Kidney epithelial cell (primary cell): ENCODE results near the gene CCDC112. TPM values are rescaled to one million over a fixed set of nuclear protein-coding genes. Genes with fewer than 3 reads are reported as not detected.
"Not testable (repeated sequence)": the region's sequence is repeated elsewhere in the genome, so short reads cannot be mapped to it uniquely, and the experiment has no call there.

ENCODE experiments used
- DNase-seq: peaks from one replicate; pipeline ENCODE4 v3.0.0-alpha.2; 2010; ENCODE audit warnings: low read depth
- H3K27me3 ChIP-seq: 2 replicates; pipeline ENCODE4 v1.6.0; 2011; ENCODE audit warnings: low read length; ENCODE audit not compliant: control insufficient read depth, insufficient read depth
- H3K36me3 ChIP-seq: 2 replicates; pipeline ENCODE4 v1.5.1; 2011; ENCODE audit warnings: low read length; ENCODE audit not compliant: control insufficient read depth, insufficient read depth
- H3K4me3 ChIP-seq: 2 replicates; pipeline ENCODE4 v1.5.1; 2011; ENCODE audit warnings: low read depth, mild to moderate bottlenecking, control low read depth, low read length
- total RNA-seq: library from RNA; depleted of rRNA; stranded (reverse); fragments of >200 nt; gene quantifications from 2 replicates; pipeline ENCODE4 v1.2.3, GENCODE V29; 2015
- TF ChIP-seq, protein P1 (sequence below): IDR thresholded peaks from 2 replicates; pipeline ENCODE4 v1.5.1; 2011; ENCODE audit warnings: mild to moderate bottlenecking, moderate library complexity, low read length, control low read depth, inconsistent platforms; ENCODE audit not compliant: insufficient read depth, poor library complexity, severe bottlenecking

The CCDC112 gene
- total RNA-seq, 1 donor from 2014 or later, result 22.2 TPM

- no peak overlapping the region for H3K4me3 ChIP-seq
- no peaks in the 10 kb centered on the region for H3K27me3 ChIP-seq
- TF ChIP-seq, protein P1, sequence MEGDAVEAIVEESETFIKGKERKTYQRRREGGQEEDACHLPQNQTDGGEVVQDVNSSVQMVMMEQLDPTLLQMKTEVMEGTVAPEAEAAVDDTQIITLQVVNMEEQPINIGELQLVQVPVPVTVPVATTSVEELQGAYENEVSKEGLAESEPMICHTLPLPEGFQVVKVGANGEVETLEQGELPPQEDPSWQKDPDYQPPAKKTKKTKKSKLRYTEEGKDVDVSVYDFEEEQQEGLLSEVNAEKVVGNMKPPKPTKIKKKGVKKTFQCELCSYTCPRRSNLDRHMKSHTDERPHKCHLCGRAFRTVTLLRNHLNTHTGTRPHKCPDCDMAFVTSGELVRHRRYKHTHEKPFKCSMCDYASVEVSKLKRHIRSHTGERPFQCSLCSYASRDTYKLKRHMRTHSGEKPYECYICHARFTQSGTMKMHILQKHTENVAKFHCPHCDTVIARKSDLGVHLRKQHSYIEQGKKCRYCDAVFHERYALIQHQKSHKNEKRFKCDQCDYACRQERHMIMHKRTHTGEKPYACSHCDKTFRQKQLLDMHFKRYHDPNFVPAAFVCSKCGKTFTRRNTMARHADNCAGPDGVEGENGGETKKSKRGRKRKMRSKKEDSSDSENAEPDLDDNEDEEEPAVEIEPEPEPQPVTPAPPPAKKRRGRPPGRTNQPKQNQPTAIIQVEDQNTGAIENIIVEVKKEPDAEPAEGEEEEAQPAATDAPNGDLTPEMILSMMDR, result no peak
- H3K36me3 ChIP-seq, result no peaks in the 10 kb centered on the region
- no peak for DNase-seq
Measured at GRCh38 chr5:115257981-115258380, 38.5 kb downstream of the CCDC112 start.

GRCh38 chr5:115249379-115249778 is 47.1 kb downstream of the CCDC112 start:
- not testable (repeated sequence) for H3K4me3 ChIP-seq, DNase-seq, H3K27me3 ChIP-seq, H3K36me3 ChIP-seq

DNA sequence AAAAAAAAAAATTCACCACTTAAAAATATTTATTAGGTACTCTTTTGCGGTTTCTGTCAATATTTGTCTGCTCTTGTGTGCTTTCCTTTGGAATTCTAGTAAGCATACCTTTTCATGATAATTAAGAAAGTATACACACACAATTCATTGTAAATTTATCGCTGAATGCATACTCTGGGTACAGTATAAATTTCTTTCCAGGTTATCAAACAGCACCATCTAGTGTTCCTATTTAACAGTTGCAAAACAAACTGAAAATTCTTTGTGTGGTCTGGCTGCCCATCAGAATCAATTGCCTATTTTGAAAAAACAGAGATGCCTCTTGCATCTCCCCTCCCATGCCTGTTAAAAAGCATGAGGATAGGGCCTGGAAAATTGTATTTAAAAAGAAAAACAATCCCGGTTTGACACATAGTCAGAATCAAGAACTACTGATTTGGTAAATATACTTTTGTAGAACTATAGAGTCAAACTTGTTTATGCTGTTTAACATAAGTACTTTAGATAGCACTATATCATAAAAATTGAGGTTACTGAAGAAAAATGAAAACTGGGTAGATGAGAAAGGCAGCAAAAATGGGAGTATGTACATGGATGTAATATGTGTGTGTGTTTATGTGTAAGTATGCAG is 50.0 kb downstream of the CCDC112 start:
- no peak overlapping the region for H3K4me3 ChIP-seq
- TF ChIP-seq, protein P1, result peak; percentile 55
- H3K27me3 ChIP-seq, result no peaks in the 10 kb centered on the region
- H3K36me3 ChIP-seq, result no peaks in the 10 kb centered on the region
- DNase-seq, result no peak

DNA sequence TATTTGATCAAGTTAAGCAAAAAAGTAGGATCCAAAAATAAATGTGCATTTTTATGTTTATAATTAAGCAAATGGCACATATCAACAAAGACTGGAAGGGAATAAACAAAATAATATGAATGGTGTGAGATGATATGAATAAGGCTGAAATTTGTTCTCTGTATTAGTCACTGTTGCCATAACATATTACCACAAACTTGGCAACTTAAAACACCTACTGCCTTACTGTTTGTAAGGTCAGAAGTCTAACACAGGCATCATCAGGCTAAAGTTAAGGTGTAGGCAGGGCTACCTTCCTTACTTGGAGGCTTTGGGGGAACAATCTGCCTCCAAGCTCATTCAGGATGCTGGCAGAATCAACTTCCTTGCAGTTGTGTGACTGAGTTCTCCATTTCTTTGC is 53.0 kb downstream of the CCDC112 start:
- no peaks in the 10 kb centered on the region for H3K36me3 ChIP-seq
- no peak for DNase-seq
- TF ChIP-seq, protein P1, result no peak

DNA sequence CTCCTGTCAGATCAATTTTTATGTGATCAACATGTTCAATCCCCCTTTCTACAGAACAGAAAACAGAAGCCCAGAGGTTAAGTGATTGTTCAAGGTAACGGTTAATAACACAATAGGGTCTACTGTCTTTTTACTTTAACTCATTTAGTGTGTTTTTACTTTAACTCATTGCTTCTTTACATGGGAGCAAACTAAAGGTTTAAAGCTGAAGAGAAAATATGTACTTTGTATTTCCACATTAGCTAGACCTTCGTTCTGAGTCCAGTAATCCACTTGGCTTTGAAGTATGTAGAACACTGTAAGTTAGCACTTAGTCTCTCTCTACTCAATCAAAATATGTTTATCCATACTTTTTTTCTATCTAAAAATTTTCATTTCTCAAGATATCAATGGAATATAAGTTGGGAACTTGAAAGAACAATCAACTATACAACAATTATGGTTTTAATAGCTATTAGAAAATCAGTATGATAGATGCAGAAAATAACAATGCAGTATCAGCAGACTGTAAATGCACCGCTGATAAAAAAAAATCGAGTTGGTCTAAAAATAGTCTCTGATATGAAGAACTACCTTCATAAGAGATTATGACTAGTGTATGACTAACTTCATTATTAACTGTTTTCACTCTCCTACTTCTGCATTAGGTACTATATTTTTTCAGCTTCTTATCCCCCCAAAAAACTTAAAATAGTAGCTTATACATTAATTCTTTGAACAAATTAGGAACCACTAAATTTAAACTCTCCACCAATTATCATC is 54.4 kb downstream of the CCDC112 start:
- H3K4me3 ChIP-seq, result no peak overlapping the region
- TF ChIP-seq, protein P1, result no peak
- no peaks in the 10 kb centered on the region for H3K36me3 ChIP-seq
- no peak for DNase-seq
- no peaks in the 10 kb centered on the region for H3K27me3 ChIP-seq

More for the DNA sequence above, 53.0 kb downstream of the CCDC112 start:
- Histone ChIP-seq H3K4me3 (no peak overlapping the region), H3K27me3 (no peaks in the 10 kb centered on the region)

DNA sequence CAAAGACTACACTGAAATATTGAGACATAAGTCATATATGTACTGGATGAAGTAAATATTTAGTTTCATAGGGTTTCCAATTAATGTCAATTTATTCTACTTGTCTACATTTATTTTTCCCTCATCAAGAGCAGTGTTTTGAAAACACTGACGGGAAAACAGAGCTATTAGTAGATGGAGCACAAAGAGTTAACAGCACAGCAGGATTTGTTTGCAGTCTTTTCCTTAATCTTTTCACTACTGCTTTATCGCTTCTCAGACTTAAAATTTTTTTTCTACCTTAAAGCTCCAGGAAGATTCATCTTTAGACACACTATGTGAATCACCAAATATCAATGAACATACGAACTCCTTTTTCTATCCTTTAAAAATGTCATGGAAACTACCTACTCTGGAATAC is 59.4 kb downstream of the CCDC112 start:
- TF ChIP-seq, protein P1, result no peak
- no peaks in the 10 kb centered on the region for H3K36me3 ChIP-seq
- H3K27me3 ChIP-seq, result no peaks in the 10 kb centered on the region
- DNase-seq, result no peak
- no peak overlapping the region for H3K4me3 ChIP-seq
